ENCODE results near the gene TANGO2. TPM values are rescaled to one million over a fixed set of nuclear protein-coding genes. Genes with fewer than 3 reads are reported as not detected.

Gene TANGO2
- total RNA-seq, 1 experiment from 2014 or later: 17.0 TPM

DNA sequence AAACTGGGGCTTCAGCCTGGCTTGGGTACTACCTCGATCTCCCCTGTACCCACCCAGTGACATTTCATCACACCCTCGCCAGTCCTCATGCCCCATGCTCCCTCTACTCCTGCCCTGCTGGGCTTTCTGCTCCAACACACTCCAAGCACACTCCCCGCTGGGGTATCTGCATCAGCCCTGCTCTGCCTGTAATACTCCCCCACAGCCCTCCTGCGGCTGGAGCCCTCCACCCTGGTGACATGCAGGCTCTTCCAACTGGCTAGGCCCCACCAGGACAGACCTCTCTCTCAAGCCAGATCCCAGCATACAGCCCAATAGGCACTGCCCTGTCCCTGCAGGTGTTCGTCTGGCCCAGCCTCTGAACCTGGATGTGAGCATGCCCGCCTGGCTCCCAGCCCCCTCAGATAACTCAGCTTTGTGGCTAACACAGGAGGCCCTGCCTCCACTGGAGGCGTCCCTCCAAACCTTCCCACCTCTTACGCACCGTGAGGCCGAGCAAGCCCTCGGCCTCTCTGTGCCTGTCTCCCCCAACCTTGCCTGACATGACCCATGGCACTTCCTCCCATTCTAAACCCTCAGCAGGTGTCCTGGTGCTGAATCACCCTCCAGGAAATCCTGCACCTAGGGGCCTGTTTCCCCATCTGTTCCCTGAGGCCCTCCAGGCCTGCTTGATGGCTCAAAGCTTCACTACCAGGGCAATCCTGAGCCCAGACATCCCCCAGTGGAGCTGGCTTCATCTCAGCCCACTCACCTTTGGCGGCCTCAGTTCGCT, 45.8 kb upstream of the TANGO2 start:
- ChIA-PET CTCF (interaction anchor here (0.8 kb wide), 1 partner anchor 38 kb away, joined by 4 read pairs; no protein-coding TSS in a partner anchor), POLR2A (interaction anchor here (1.1 to 1.7 kb wide), 2 partner anchors 9 to 46 kb away, joined by 5 read pairs; partner anchors contain the start of gene TANGO2), RAD21 (ENCODE audit: low non-redundant PET in 1 of 2, low total read pairs in 2 of 2, uncharacterized antibody in 2 of 2, unreplicated experiment in 2 of 2) (no interaction called here)
- H3K27me3 ChIP-seq (ENCODE audit: insufficient read depth, low read length): no peaks in the 10 kb centered on the region
- H3K79me2 ChIP-seq (ENCODE audit: insufficient read depth, low read length): no peaks in the 10 kb centered on the region
- peak overlapping the region; percentile 56 for H3K4me2 ChIP-seq (ENCODE audit: low read length)
- ATAC-seq (peak; percentile 12; the same call in 1 of the 2 replicates), DNase-seq (ENCODE audit: low read depth, low spot score) (no peak)
- H3K4me1 ChIP-seq (ENCODE audit: control insufficient read depth in 1 of 2, insufficient read depth in 2 of 2, low read length in 2 of 2): peaks cover 14 to 28% of the 10 kb centered on the region in 2 experiments
- no peaks in the 10 kb centered on the region for H4K20me1 ChIP-seq (ENCODE audit: insufficient read depth)
- intact Hi-C loops (cut with micrococcal nuclease): loop anchor here (5.0 kb wide), 1 partner anchor 37 kb away; no protein-coding TSS in a partner anchor
- H3K36me3 ChIP-seq (ENCODE audit: control insufficient read depth in 1 of 2, insufficient read depth in 2 of 2, low read length in 2 of 2): peaks cover 3 to 13% of the 10 kb centered on the region in 2 experiments; a peak in 1 of 4 replicates
- H2AFZ ChIP-seq (ENCODE audit: low read depth, low read length, poor library complexity, severe bottlenecking): no peak overlapping the region
- H3K9me3 ChIP-seq (ENCODE audit: control insufficient read depth in 1 of 2, insufficient read depth in 1 of 2, low read depth in 1 of 2, low read length in 2 of 2): no peaks in the 10 kb centered on the region
- peak overlapping the region; percentile 65 for H3K27ac ChIP-seq (ENCODE audit: low read depth, low read length)
- no peak overlapping the region for H3K4me3 ChIP-seq (replicated peaks in 1 of 2; ENCODE audit: low read depth in 1 of 2, low read length in 2 of 2)
- no peaks in the 10 kb centered on the region for H3K9me2 ChIP-seq (ENCODE audit: insufficient read depth)
- TF ChIP-seq RAD21 (IDR thresholded peaks at IDR 0.05; ENCODE audit: low read depth) (no peak), POLR2AphosphoS5 (IDR thresholded peaks at IDR 0.05; ENCODE audit: low read depth, low read length) (no peak)
- peak overlapping the region; percentile 41; the same call in 1 of the 2 replicates for H3K9ac ChIP-seq (ENCODE audit: low read length)
- no TSS peak for BruUV-seq (replicated peaks)

DNA sequence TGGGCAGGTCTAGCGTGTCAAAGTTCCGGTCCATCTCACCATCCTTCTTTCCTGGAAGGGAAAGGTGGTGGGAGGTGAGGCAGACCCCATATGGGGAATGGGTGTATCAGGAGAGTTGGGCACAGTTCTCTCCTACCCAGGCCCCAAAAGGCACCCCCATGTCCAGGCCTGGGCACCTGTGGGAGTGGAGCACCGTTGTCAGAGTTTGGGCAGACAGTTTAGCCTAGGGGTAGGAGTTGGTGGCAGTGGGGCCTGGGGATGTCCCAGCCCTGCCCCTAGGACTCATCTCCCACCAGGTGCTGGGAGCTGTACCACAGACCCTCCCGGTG, 45.2 kb upstream of the TANGO2 start:
- intact Hi-C loops (cut with micrococcal nuclease): no loop called here
- Histone ChIP-seq H2AFZ (ENCODE audit: low read depth, low read length, poor library complexity, severe bottlenecking) (no peak overlapping the region), H4K20me1 (ENCODE audit: insufficient read depth) (no peaks in the 10 kb centered on the region), H3K4me2 (ENCODE audit: low read length) (peak overlapping the region; percentile 56), H3K4me1 (ENCODE audit: control insufficient read depth in 1 of 2, insufficient read depth in 2 of 2, low read length in 2 of 2) (peaks cover 14 to 28% of the 10 kb centered on the region in 2 experiments), H3K9me2 (ENCODE audit: insufficient read depth) (no peaks in the 10 kb centered on the region), H3K4me3 (replicated peaks in 1 of 2; ENCODE audit: low read depth in 1 of 2, low read length in 2 of 2) (no peak overlapping the region), H3K27ac (ENCODE audit: low read depth, low read length) (peak overlapping the region; percentile 65), H3K36me3 (ENCODE audit: control insufficient read depth in 1 of 2, insufficient read depth in 2 of 2, low read length in 2 of 2) (peaks cover 5 to 12% of the 10 kb centered on the region in 2 experiments; a peak in 2 of 4 replicates), H3K9me3 (ENCODE audit: control insufficient read depth in 1 of 2, insufficient read depth in 1 of 2, low read depth in 1 of 2, low read length in 2 of 2) (no peaks in the 10 kb centered on the region), H3K79me2 (ENCODE audit: insufficient read depth, low read length) (no peaks in the 10 kb centered on the region), H3K9ac (ENCODE audit: low read length) (peak overlapping the region; percentile 41; the same call in 1 of the 2 replicates), H3K27me3 (ENCODE audit: insufficient read depth, low read length) (no peaks in the 10 kb centered on the region)
- POLR2A ChIA-PET: interaction anchor here (1.1 to 1.7 kb wide), 2 partner anchors 9 to 45 kb away, joined by 5 read pairs; partner anchors contain the start of gene TANGO2
- no TSS peak for BruUV-seq (replicated peaks)
- DNase-seq (ENCODE audit: low read depth, low spot score) (no peak), ATAC-seq (no peak)
- RAD21 ChIA-PET (ENCODE audit: low non-redundant PET in 1 of 2, low total read pairs in 2 of 2, uncharacterized antibody in 2 of 2, unreplicated experiment in 2 of 2): no interaction called here
- CTCF ChIA-PET: no interaction called here
- TF ChIP-seq, protein P1, sequence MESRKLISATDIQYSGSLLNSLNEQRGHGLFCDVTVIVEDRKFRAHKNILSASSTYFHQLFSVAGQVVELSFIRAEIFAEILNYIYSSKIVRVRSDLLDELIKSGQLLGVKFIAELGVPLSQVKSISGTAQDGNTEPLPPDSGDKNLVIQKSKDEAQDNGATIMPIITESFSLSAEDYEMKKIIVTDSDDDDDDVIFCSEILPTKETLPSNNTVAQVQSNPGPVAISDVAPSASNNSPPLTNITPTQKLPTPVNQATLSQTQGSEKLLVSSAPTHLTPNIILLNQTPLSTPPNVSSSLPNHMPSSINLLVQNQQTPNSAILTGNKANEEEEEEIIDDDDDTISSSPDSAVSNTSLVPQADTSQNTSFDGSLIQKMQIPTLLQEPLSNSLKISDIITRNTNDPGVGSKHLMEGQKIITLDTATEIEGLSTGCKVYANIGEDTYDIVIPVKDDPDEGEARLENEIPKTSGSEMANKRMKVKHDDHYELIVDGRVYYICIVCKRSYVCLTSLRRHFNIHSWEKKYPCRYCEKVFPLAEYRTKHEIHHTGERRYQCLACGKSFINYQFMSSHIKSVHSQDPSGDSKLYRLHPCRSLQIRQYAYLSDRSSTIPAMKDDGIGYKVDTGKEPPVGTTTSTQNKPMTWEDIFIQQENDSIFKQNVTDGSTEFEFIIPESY (IDR thresholded peaks at IDR 0.05; ENCODE audit: extremely low read depth, insufficient replicate concordance, low read length): no peak
- TF ChIP-seq, protein P2, sequence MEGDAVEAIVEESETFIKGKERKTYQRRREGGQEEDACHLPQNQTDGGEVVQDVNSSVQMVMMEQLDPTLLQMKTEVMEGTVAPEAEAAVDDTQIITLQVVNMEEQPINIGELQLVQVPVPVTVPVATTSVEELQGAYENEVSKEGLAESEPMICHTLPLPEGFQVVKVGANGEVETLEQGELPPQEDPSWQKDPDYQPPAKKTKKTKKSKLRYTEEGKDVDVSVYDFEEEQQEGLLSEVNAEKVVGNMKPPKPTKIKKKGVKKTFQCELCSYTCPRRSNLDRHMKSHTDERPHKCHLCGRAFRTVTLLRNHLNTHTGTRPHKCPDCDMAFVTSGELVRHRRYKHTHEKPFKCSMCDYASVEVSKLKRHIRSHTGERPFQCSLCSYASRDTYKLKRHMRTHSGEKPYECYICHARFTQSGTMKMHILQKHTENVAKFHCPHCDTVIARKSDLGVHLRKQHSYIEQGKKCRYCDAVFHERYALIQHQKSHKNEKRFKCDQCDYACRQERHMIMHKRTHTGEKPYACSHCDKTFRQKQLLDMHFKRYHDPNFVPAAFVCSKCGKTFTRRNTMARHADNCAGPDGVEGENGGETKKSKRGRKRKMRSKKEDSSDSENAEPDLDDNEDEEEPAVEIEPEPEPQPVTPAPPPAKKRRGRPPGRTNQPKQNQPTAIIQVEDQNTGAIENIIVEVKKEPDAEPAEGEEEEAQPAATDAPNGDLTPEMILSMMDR (IDR thresholded peaks at IDR 0.05 in 2 of 3, conservative IDR thresholded peaks at IDR 0.05 in 1 of 3; ENCODE audit: borderline replicate concordance in 1 of 3, insufficient read depth in 1 of 3, low read depth in 2 of 3, low read length in 2 of 3): no peak
- no peak for TF ChIP-seq JUND (IDR thresholded peaks at IDR 0.05)
- no peak for TF ChIP-seq RAD21 (IDR thresholded peaks at IDR 0.05; ENCODE audit: low read depth)
- TF ChIP-seq YY1 (IDR thresholded peaks at IDR 0.05; ENCODE audit: extremely low read depth, insufficient replicate concordance, low read depth, low read length): no peak
- TF ChIP-seq CBX3 (IDR thresholded peaks at IDR 0.05; ENCODE audit: low read depth): no peak
- TF ChIP-seq, protein P3, sequence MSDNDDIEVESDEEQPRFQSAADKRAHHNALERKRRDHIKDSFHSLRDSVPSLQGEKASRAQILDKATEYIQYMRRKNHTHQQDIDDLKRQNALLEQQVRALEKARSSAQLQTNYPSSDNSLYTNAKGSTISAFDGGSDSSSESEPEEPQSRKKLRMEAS (IDR thresholded peaks at IDR 0.05): no peak
- no peak for TF ChIP-seq POLR2A (IDR thresholded peaks at IDR 0.05; ENCODE audit: borderline replicate concordance, extremely low read depth, insufficient read depth, insufficient read length)
- TF ChIP-seq ELF1 (IDR thresholded peaks at IDR 0.05; ENCODE audit: borderline replicate concordance, low read depth): no peak
- no peak for TF ChIP-seq ZFX (IDR thresholded peaks at IDR 0.05)

All from HCT116 (cell line).